CD14-positive monocyte (primary cell): ENCODE data around the gene BMAL2. TPM values are rescaled to one million over a fixed set of nuclear protein-coding genes. Genes with fewer than 3 reads are reported as not detected.
A peak's percentile ranks its signal among the peaks of the same experiment; 100 is the strongest.

ENCODE experiments used
- DNase-seq, 3 donors: peaks; one replicate each; pipeline ENCODE4 v3.0.0-alpha.2; 2011 to 2022
- H2AFZ ChIP-seq: 2 replicates; pipeline ENCODE4 v1.6.0; 2012; ENCODE audit warnings: mild to moderate bottlenecking, low read depth, low read length, inconsistent platforms; ENCODE audit not compliant: insufficient read depth, poor library complexity, severe bottlenecking
- H3K27ac ChIP-seq, 2 donors: 1 replicate in 1 of 2; 2 replicates in 1 of 2; pipeline ENCODE4 v1.5.1; 2012 to 2013; ENCODE audit warnings: low read length in 2 of 2, control low read depth in 1 of 2, inconsistent platforms in 1 of 2, low read depth in 1 of 2, mild to moderate bottlenecking in 1 of 2
- H3K27me3 ChIP-seq, 2 donors: one replicate each; pipeline versions ENCODE4 v1.6.0 to v1.6.1; 2011 to 2013; ENCODE audit warnings: low read length in 2 of 2; ENCODE audit not compliant: control insufficient read depth in 2 of 2, insufficient read depth in 2 of 2
- H3K36me3 ChIP-seq, 2 donors: replicated peaks in 1 of 2; 1 replicate in 1 of 2; 2 replicates in 1 of 2; pipeline versions ENCODE4 v1.5.1 to v1.6.1; 2012 to 2013; ENCODE audit warnings: low read length in 2 of 2, control low read depth in 1 of 2, inconsistent platforms in 1 of 2, mild to moderate bottlenecking in 1 of 2; ENCODE audit not compliant: insufficient read depth in 2 of 2, control insufficient read depth in 1 of 2
- H3K4me1 ChIP-seq, 2 donors: 1 replicate in 1 of 2; 2 replicates in 1 of 2; pipeline versions ENCODE4 v1.5.1 to v1.6.1; 2012 to 2013; ENCODE audit warnings: low read length in 2 of 2, control low read depth in 1 of 2, inconsistent platforms in 1 of 2, mild to moderate bottlenecking in 1 of 2, moderate library complexity in 1 of 2; ENCODE audit not compliant: insufficient read depth in 2 of 2, control insufficient read depth in 1 of 2
- H3K4me2 ChIP-seq: replicated peaks from 2 replicates; pipeline ENCODE3; 2012; ENCODE audit warnings: low read length, moderate library complexity, mild to moderate bottlenecking; ENCODE audit not compliant: poor library complexity, severe bottlenecking; ENCODE audit errors: extremely low read depth
- H3K4me3 ChIP-seq, 3 experiments: fragments of 200-600 bp in 1 of 3; sonication (generic) in 1 of 3; replicated peaks in 1 of 3; 1 replicate in 2 of 3; 2 replicates in 1 of 3; pipeline ENCODE4 v1.5.1; 2011 to 2013; ENCODE audit warnings: low read length in 3 of 3, mild to moderate bottlenecking in 3 of 3, control low read depth in 2 of 3, low read depth in 2 of 3, inconsistent platforms in 1 of 3, moderate library complexity in 1 of 3
- H3K79me2 ChIP-seq: 2 replicates; pipeline ENCODE4 v1.6.0; 2012; ENCODE audit warnings: mild to moderate bottlenecking, control low read depth, inconsistent platforms, low read length, moderate library complexity; ENCODE audit not compliant: insufficient read depth
- H3K9ac ChIP-seq: 2 replicates; pipeline ENCODE4 v1.6.0; 2017; ENCODE audit warnings: low read length, mild to moderate bottlenecking; ENCODE audit not compliant: insufficient read depth, poor library complexity, severe bottlenecking
- H3K9me3 ChIP-seq, 2 donors: replicated peaks in 1 of 2; 1 replicate in 1 of 2; 2 replicates in 1 of 2; pipeline versions ENCODE4 v1.5.1 to v1.6.1; 2012 to 2013; ENCODE audit warnings: low read length in 2 of 2, control low read depth in 1 of 2; ENCODE audit not compliant: control insufficient read depth in 1 of 2, insufficient read depth in 1 of 2
- H4K20me1 ChIP-seq: 2 replicates; pipeline ENCODE4 v1.6.0; 2012; ENCODE audit warnings: mild to moderate bottlenecking, low read length, control low read depth, moderate library complexity; ENCODE audit not compliant: insufficient read depth
- H3K27ac Mint-ChIP-seq, 7 donors: one replicate each; pipeline ENCODE4 v1.8.0; 2020; ENCODE audit warnings: mild to moderate bottlenecking in 7 of 7, mixed read lengths in 7 of 7, moderate library complexity in 6 of 7, inconsistent platforms in 2 of 7
- H3K27me3 Mint-ChIP-seq, 3 donors: one replicate each; pipeline ENCODE4 v1.8.0; 2021 to 2022; ENCODE audit warnings: low read depth in 3 of 3, mild to moderate bottlenecking in 3 of 3, mixed read lengths in 3 of 3, moderate library complexity in 3 of 3, inconsistent platforms in 1 of 3
- H3K36me3 Mint-ChIP-seq, 2 donors: one replicate each; pipeline ENCODE4 v1.8.0; 2020; ENCODE audit warnings: mixed read lengths in 2 of 2, inconsistent platforms in 1 of 2, mild to moderate bottlenecking in 1 of 2
- H3K4me1 Mint-ChIP-seq: one replicate; pipeline ENCODE4 v1.8.0; 2020; ENCODE audit warnings: mild to moderate bottlenecking, mixed read lengths
- H3K4me3 Mint-ChIP-seq, 2 donors: one replicate each; pipeline ENCODE4 v1.8.0; 2020; ENCODE audit warnings: mild to moderate bottlenecking in 2 of 2, mixed read lengths in 2 of 2, moderate library complexity in 1 of 2
- H3K9me3 Mint-ChIP-seq, 7 donors: one replicate each; pipeline ENCODE4 v1.8.0; 2020 to 2022; ENCODE audit warnings: mixed read lengths in 7 of 7, mild to moderate bottlenecking in 6 of 7, moderate library complexity in 6 of 7, inconsistent platforms in 2 of 7
- CTCF ChIP-seq: fragments of 200-600 bp; IDR thresholded peaks from one replicate; pipeline ENCODE4 v1.8.0; 2022; ENCODE audit warnings: antibody characterized with exemption, mild to moderate bottlenecking
- WGBS: methylation state at CpG from one replicate; pipeline ENCODE4 v1.1.5; 2013; ENCODE audit warnings: missing lambda C conversion rate; ENCODE audit not compliant: insufficient coverage; 5-methylcytosine and 5-hydroxymethylcytosine counted together
- intact Hi-C, 2 donors: fragments of 100-400 bp; cut with micrococcal nuclease; formaldehyde crosslinking; loops; one replicate each; pipeline versions ENCODE4 v1.15.0 to v1.15.1; 2023
- polyA plus RNA-seq, 3 donors: library from polyadenylated mRNA; depleted of rRNA in 1 of 3; unstranded in 2 of 3; stranded (reverse) in 1 of 3; fragments of 300-500 nt in 2 of 3; fragments of >200 nt in 1 of 3; fragmentation: Illumina TruSeq in 2 of 3; gene quantifications; 1 replicate in 2 of 3; 2 replicates in 1 of 3; pipeline ENCODE4 v1.2.3, GENCODE V29; 2012 to 2021

BMAL2 gene
- polyA plus RNA-seq, 3 donors: 0.55 to 2.1 (median 1.8) TPM

GRCh38 chr12:27309293-27309994, 23.2 kb upstream of the BMAL2 start:
- H3K27me3 ChIP-seq: no peaks in the 10 kb centered on the region
- intact Hi-C loops: loop anchor here (10.0 kb wide), 1 partner anchor 295 kb away; the partner anchor contains the start of gene TM7SF3 (in 2 of the 2)
- no peaks in the 10 kb centered on the region for H3K79me2 ChIP-seq
- peaks cover 16% of the 10 kb centered on the region for H4K20me1 ChIP-seq
- Mint-ChIP-seq H3K27me3 (no peaks in the 10 kb centered on the region), H3K9me3 (no peaks in the 10 kb centered on the region), H3K36me3 (peaks cover 55 to 71% of the 10 kb centered on the region in 2 donors), H3K27ac (peak overlapping the region in 1 of 7 donors; percentile 45), H3K4me1 (no peaks in the 10 kb centered on the region), H3K4me3 (no peak overlapping the region)
- no peak overlapping the region for H3K4me2 ChIP-seq
- 100% methylated on average over 1 of the region's 2 CpGs for WGBS
- no peak for DNase-seq
- no peaks in the 10 kb centered on the region for H3K9me3 ChIP-seq
- no peak for TF ChIP-seq CTCF
- no peak overlapping the region for H2AFZ ChIP-seq
- no peak overlapping the region for H3K4me3 ChIP-seq
- peak overlapping the region in 1 of 2 donors; percentile 21 for H3K27ac ChIP-seq
- peaks cover 65 to 88% of the 10 kb centered on the region in 2 donors for H3K36me3 ChIP-seq
- H3K4me1 ChIP-seq: no peaks in the 10 kb centered on the region
- no peak overlapping the region for H3K9ac ChIP-seq

- Histone ChIP-seq H3K4me3 (no peak overlapping the region), H3K4me2 (no peak overlapping the region), H3K27ac (peak overlapping the region in 1 of 2 donors; percentile 21), H3K27me3 (no peaks in the 10 kb centered on the region), H3K9ac (no peak overlapping the region), H3K79me2 (no peaks in the 10 kb centered on the region), H4K20me1 (peaks cover 16% of the 10 kb centered on the region), H2AFZ (no peak overlapping the region), H3K4me1 (no peaks in the 10 kb centered on the region), H3K9me3 (no peaks in the 10 kb centered on the region), H3K36me3 (peaks cover 71 to 92% of the 10 kb centered on the region in 2 donors)
- Mint-ChIP-seq H3K27ac (no peak overlapping the region), H3K9me3 (no peaks in the 10 kb centered on the region), H3K27me3 (no peaks in the 10 kb centered on the region), H3K36me3 (peaks cover 60 to 76% of the 10 kb centered on the region in 2 donors), H3K4me3 (no peak overlapping the region), H3K4me1 (no peaks in the 10 kb centered on the region)
- TF ChIP-seq CTCF: no peak
- 100% methylated on average over 1 of the region's 1 CpG for WGBS
- intact Hi-C loops: loop anchor here (10.0 kb wide), 1 partner anchor 295 kb away; the partner anchor contains the start of gene TM7SF3 (in 2 of the 2)
- no peak for DNase-seq
Measured at GRCh38 chr12:27309995-27310315, 22.7 kb upstream of the BMAL2 start.
